NCI-H82 treated with DMSO at 0.1 percent for 48 hours (cell line): ENCODE data around the gene ASMTL.
"Not testable (repeated sequence)": the region's sequence is repeated elsewhere in the genome, so short reads cannot be mapped to it uniquely, and the experiment has no call there.

Experiments used
- DNase-seq: peaks from one replicate; lab custom pipeline; 2025; ENCODE audit not compliant: unreplicated experiment; lab: John Stamatoyannopoulos, UW

ASMTL gene, protein sequence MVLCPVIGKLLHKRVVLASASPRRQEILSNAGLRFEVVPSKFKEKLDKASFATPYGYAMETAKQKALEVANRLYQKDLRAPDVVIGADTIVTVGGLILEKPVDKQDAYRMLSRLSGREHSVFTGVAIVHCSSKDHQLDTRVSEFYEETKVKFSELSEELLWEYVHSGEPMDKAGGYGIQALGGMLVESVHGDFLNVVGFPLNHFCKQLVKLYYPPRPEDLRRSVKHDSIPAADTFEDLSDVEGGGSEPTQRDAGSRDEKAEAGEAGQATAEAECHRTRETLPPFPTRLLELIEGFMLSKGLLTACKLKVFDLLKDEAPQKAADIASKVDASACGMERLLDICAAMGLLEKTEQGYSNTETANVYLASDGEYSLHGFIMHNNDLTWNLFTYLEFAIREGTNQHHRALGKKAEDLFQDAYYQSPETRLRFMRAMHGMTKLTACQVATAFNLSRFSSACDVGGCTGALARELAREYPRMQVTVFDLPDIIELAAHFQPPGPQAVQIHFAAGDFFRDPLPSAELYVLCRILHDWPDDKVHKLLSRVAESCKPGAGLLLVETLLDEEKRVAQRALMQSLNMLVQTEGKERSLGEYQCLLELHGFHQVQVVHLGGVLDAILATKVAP

DNA sequence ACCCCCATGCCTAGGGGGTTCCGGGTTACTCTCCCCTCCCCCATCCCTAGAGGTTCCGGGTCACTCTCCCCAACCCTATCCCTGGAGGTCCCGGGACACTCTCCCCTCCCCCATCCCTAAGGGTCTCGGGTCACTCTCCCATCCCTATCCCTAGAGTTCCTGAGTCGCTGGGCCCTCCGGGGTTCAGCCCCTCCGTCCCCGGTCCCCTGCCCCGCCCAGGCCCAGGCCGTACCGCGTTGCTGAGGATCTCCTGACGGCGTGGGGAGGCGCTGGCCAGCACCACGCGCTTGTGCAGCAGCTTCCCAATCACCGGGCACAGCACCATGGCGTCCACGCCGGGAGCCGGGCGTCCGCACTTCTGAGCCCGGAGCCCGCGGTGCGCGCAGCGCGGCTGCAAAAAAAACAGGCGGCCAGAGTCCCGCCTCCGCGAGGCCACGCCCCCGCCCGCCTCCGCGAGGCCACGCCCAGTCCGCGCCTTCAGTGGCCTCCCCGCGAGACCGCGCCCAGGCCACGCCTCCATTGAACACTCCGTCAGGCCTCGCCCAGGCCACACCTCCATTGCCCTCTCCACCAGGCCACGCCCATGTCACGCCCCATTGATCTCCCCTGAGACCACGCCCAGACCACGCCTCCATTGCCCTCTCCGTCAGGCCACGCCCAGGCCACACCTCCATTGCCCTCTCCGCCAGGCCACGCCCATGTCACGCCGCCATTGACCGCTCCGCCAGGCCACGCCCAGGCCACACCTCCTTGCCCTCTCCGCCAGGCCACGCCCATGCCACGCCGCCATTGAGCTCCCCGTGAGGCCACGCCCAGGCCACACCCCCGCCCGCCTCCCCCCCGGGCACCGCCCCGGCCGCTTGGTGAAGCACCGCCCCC lies at the start of gene ASMTL:
Gene ASMTL (minus strand): TSS at position 394 of the 879 bp plus-strand sequence. CDS start 69 bp downstream, at position 325.
- DNase-seq = no peak

GRCh38 chrX:1502241-1502640 lies 49.5 kb upstream of the ASMTL start:
- no peak for DNase-seq

- DNase-seq = no peak
Measured at GRCh38 chrX:1500701-1501624, 48.3 kb upstream of the ASMTL start.

GRCh38 chrX:1496076-1496475 lies 43.4 kb upstream of the ASMTL start:
- no peak for DNase-seq

DNA sequence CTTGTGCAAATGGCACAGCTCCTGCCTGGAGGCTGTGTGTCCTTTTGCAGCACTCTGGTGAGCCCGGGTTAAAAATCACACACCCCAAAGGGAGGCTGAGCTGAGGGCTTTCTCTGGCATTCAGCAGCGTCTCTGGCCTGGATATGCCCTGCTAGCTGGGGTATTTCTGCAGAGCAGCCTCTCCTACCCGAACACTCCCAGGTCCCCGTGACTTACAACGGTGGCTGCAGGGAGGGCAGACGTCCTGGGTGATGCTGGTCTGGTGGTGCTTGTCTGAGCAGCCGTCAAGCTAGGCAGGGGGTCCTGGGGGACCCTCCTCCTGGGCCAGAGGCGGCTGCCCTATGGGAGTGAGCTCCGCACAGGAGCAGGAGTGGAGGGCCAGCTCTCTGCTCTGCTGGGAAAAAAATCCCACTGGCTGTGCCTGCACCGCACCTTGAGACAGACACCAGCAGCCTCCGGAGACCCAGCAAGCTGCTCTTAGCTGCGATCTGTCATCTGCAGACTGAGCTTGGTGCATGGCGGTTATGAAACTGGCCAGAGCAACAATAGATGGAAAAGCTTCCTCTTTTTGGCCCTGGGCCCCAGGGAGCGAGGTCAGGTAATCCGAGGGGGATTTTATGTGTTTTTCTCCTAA lies 41.3 kb upstream of the ASMTL start:
- no peak for DNase-seq

GRCh38 chrX:1493412-1493811 lies 40.7 kb upstream of the ASMTL start:
- no peak for DNase-seq

DNA sequence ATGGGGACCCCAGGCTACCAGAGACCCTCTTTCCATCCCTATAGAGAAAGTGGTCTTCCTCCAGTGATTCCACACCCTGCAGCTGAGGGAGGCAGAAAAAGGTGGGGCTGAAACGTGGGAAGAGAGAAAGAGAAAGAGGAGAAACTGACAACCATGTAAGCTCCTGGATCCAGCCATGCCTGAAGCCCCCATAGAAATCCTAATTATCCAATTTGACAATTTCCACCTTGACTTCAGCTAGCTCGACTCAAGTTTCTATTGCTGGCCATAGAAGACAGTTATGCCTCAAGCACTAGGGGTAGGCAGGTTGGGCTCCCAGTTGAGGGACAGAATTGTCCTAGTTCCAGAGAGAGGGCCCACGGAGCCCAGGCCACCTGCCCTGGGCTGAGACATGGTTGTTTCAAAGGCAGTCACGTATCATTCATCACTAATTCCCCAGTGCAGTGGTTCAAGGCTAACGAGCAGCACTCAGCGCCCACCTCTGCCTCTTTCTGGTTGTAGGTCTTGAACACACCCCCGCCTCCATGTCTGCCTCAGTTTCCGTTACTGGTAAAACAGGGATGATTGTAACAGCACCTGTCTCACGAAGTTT lies 39.8 kb upstream of the ASMTL start:
- DNase-seq = no peak

DNA sequence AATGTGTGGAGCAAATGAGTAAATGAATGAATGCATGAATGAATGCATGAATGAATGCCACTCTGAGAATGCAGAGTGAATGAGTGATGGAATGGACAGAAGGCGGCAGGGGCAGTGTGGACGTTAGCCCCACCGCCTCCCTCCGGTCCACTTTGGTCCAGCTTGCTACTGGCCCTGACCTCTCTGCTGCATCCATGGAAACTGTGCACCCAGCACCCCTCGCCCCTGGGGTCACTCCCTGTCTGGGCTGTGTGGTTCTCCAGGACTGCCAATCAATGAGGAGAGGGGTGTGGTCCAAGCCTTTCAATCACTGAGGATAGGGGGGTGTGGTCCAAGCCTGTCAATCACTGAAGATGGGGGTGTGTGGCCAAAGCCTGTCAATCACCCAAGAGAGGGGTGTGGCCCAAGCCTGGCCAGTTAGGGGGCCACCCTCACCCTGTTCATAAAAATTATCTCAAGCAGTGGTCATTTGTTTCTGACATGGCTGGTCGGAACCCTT lies 39.2 kb upstream of the ASMTL start:
- no peak for DNase-seq

DNA sequence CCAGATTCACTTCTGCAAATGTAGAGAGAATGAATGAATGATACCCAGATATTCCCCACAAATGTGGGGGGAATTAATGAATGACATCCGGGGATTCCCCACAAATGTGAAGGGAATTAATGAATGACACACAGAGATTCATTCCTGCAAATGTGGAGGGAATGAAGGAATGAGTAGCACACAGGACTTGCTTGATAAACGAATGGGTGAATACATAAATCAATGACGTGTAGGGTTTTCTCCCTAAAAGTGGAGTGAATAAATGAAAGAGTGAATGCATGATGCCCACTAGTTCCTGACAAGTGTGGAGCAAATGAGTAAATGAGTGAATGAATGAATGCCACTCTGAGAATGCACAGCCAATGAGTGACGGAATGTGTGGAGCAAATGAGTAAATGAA lies 38.5 kb upstream of the ASMTL start:
- DNase-seq = not testable (repeated sequence)

DNA sequence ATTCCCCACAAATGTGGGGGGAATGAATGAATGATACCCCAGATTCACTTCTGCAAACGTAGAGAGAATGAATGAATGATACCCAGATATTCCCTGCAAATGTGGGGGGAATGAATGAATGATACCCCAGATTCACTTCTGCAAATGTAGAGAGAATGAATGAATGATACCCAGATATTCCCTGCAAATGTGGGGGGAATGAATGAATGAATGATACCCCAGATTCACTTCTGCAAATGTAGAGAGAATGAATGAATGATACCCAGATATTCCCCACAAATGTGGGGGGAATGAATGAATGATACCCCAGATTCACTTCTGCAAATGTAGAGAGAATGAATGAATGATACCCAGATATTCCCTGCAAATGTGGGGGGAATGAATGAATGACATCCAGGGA lies 38.0 kb upstream of the ASMTL start:
- DNase-seq = not testable (repeated sequence)

DNA sequence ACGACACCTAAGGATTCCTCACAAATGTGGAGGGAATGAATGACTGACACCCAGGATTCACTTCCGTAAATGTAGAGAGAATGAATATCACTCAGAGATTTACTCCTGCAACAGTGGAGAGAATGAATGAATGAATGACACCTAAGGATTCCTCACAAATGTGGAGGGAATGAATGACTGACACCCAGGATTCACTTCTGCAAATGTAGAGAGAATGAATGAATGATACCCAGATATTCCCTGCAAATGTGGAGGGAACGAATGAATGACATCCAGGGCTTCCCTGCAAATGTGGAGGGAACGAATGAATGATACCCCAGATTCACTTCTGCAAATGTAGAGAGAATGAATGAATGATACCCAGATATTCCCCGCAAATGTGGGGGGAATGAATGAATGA lies 36.6 kb upstream of the ASMTL start:
- DNase-seq = not testable (repeated sequence)

DNA sequence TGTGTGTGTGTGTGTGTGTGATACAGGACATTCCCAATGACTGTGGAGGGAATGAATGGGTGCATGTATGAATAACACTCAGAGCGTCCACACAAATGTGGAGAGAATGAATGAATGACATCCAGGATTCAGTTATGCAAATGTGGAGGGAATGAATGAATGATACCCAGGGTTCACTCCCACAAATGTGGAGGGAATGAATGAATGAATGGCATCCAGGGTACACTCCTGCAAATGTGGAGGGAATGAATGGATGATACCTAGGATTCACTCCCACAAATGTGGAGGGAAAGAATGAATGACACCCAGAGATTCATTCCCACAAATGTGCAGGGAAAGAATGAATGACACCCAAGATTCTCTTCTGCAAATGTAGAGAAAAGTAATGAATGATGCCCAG lies 36.0 kb upstream of the ASMTL start:
- no peak for DNase-seq

GRCh38 chrX:1488141-1488540 lies 35.4 kb upstream of the ASMTL start:
- DNase-seq = no peak

GRCh38 chrX:1487401-1487800 lies 34.7 kb upstream of the ASMTL start:
- no peak for DNase-seq

DNA sequence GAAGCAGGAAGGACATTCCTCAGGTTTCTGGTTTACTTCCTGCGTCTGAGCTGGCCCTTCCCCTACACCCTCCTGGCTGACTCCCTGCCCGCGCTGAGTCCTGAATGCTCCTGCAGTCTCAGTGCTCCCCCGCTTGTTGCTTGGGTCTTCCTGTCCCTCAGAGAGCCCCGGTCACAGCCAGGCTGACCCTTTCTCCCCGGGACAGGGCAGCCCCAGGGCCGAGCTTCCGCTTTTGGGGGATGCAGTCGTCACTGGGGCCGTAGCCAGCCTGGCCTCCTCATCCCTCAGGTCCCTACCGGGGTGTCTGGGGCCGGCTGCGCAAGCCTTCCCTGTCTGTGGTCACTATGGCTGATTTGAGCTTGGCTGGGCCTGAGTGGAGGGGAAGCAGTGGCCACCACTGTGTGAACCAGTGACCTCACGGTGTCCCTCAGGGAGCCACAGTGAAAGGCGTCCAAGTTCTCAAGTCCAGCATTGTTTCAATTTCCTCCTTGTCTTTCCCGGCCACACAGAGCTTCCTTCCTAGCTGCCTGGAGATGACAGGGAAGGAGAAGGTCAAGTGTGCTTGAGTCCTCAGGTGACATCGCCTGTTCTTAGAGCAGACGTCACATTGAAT lies 34.1 kb upstream of the ASMTL start:
- DNase-seq = no peak

DNA sequence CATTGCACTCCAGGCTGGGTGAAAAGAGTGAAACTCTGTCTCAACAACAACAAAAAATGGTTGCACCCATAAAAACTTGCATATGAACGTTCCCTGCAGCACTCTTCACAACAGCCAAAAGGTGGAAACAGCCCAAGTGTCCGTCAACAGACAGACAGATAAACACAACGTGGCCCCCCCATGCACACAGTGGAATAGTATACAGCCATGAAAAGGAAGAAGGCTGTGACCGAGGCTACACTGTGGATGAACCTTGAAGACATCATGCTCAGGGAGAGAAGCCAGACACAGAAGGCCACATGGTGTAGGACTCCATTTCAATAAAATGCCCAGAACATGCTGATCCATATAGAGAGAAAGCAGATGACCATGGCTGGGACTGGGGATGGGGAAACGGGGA lies 33.5 kb upstream of the ASMTL start:
- no peak for DNase-seq

DNA sequence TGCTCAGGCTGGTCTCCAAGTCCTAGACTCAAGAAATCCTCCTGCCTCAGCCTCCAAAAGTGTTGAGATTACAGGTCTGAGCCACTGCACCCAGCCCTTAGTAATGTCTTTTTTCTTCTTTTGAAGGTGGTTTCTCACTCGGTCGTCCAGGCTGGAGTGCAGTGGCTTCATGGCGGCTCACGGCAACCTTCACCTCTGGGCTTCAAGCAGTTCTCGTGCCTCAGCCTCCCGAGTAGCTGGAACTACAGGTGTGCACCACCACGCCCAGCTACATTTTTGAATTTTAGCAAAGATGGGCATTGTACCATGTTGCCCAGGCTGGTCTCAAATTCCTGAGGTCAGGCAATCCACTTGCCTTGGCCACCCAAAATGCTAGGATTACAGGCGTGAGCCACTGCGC lies 32.3 kb upstream of the ASMTL start:
- DNase-seq = no peak

GRCh38 chrX:1484638-1485019 lies 31.9 kb upstream of the ASMTL start:
- DNase-seq = no peak
